Measurements from ENCODE around the gene APLP1.
"Not testable (repeated sequence)": the region's sequence is repeated elsewhere in the genome, so short reads cannot be mapped to it uniquely, and the experiment has no call there.

Gene APLP1

DNA sequence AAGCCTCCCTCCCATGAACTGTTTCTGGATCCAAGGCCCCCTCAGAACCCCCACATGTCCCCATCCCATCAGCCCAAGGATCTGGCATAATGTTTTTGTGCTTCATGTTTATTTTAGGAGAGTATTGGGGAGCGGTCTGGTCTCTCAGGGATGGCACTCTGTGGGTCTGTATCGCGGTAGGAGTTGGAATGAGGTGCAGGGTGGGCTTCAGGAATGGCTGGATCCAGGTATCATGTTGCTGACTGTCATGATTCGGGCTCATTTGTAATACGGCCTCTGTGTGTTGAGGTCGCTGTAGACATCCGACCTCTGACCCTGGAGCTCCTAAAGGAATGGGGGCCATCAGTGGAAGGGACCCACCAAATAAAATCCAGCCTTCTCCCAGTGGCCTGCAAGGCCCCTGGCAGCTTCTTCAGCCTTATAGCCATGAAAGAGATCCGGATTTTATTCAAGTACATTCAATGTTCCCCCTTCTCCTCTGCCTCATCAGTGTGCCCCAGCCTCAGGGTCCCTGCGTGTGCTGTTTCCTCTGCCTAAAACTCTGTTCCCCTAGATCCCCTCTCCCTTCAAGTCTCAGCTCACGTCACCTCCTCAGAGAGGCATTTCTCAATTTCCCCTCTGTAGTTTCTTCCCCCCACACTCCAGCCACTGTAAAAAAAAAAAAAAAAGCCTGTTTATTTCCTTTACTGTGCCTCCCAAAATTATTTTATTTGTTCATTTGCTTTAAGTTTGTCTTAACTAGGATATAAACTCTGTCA, 36.1 kb downstream of the APLP1 start:
- no peak for DNase-seq (ENCODE audit: low read depth in 2 of 2)

DNA sequence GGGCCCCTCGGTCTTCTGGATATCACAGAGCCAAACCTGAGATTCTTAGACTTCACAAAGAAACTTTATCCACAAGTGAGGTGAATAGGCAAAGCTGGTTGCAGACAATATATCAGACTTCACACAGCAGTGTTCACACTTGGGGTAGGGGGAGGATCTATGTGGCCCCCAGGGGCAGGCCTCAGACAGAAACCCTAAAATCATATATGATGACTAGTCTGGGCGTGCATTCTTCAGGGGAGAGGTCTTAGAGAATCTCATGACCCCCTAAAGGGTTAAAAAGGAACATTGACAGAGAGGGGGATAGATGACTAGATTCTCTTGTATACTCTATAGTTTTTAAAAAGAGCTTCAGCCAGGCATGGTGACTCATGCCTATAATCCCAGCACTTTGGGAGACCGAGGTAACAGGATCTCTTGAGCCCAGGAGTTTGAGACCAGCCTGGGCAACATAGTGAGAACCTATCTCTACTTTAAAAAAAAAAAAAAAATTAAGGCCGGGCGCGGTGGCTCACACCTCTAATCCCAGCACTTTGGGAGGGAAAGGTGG, 36.9 kb downstream of the APLP1 start:
- no peak for DNase-seq (ENCODE audit: low read depth in 2 of 2)

DNA sequence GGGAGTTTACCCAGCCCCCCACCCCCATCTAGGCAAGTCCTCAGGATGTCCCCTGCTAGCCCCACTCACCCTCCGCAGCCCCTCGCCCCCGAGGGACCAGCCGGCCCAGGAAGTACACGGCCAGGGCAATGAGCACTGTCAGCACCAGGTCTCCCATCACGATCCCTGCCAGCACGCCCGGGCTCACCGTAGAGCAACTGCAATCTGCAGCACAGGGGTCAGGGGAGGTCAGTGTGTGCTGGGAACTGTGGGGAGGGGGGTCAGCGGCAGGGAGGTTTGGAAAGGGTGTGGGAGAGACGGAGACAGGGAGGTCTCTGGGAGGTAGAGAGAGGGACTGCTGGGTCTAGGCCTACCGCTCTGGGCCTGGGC, 39.0 kb downstream of the APLP1 start:
- no peak for DNase-seq (ENCODE audit: low read depth in 2 of 2)

GRCh38 chr19:35908010-35908441, 39.7 kb downstream of the APLP1 start, which contains the start of gene TYROBP:
TYROBP (minus strand) TSS chr19:35908295; CDS start chr19:35908228, 67 bp downstream.
- no peak for DNase-seq (ENCODE audit: low read depth in 2 of 2)

DNA sequence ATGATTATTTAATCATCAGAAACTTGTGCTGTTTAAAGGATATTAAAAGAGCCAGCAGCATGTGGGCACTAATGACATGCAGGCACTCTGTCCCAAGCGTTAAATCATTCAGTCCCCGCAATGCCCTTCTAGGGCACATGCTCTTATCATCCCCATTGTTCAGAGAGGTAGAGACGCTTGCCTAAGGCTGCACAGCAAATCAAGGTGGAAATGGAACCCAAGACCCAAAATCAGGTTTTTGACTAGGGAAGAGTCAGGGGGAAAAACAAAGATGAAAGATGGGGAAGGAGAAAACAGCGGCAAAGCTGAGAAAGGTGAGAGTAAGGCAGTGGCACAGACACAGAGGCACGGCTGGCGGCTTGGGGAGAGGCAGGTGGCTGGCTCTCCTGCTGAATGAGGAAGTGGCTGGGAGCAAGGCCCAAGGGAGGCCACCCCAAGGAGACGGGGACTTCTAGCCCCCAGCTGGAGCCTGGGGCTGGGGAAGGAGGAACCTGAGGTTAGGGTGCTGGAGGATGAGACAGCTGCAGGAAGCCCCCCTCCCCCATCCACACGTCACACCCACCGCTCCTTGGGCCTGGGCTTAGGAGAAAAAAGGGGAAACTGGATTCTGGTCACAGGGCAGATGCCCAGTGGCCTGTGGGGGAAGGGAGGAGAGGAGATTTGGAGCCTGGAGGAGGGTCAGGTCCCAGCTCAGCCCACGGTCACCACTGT, 40.8 kb downstream of the APLP1 start:
- no peak for DNase-seq (ENCODE audit: low read depth in 2 of 2)

DNA sequence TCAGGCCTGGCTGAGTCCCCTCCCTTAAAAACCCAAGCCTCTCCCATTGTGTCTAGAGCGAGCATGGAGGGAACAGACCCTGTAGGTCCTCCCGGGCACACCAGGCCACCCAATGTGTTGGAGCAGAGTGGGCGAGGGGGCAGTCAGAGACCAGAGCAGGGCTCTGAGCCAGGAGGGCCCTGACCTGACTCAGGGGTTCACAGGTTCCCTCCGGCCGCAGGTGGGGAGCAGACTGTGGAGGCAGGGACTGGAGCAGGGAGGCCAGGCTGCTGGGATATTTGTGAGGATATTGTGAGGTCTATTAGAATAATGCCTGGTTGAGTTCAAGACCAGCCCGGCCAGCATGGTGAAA, 41.3 kb downstream of the APLP1 start:
- no peak for DNase-seq (ENCODE audit: low read depth in 2 of 2)

GRCh38 chr19:35910355-35910754, 42.0 kb downstream of the APLP1 start:
- DNase-seq (ENCODE audit: low read depth in 2 of 2): not testable (repeated sequence)

GRCh38 chr19:35911173-35911572, 42.8 kb downstream of the APLP1 start:
- DNase-seq (ENCODE audit: low read depth in 2 of 2): no peak

GRCh38 chr19:35911790-35912189, 43.4 kb downstream of the APLP1 start:
- DNase-seq (ENCODE audit: low read depth in 2 of 2): no peak

DNA sequence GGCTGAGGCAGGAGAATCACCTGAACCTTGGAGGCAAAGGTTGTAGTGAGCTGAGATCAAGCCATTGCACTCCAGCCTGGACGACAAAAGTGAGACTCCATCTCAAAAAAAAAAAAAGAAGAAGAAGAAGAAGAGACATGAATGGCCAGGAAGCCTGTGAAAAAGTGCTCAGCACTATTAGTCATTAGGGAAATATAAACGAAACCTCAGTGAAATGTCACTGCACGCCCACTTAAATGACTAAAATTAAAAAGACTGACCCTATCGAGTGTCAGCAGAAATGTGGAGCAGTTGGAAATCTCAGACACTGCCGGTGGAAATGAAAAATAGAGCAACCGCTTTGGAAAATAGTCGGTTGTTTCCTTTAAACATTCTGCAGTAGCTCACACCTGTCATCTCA, 45.2 kb downstream of the APLP1 start:
- no peak for DNase-seq (ENCODE audit: low read depth in 2 of 2)

DNA sequence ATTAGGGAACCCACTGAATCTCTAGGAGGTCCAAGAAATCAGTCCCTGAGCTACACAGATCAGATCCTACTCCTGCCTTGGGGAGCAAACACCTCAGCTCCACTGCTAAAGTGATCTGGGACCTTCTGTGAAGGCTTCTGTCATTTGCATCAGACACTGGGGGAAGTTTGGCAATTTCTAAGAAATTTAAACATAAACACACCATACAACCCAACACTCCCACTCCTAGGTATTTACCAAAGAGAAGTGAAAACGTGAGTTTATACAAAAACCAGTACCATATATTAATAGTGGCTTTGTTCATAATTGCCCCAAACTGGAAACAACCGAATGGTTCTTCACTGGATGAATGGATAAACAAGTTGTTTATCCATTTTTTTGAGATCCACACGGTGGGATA, 47.1 kb downstream of the APLP1 start:
- no peak for DNase-seq (ENCODE audit: low read depth in 2 of 2)

DNA sequence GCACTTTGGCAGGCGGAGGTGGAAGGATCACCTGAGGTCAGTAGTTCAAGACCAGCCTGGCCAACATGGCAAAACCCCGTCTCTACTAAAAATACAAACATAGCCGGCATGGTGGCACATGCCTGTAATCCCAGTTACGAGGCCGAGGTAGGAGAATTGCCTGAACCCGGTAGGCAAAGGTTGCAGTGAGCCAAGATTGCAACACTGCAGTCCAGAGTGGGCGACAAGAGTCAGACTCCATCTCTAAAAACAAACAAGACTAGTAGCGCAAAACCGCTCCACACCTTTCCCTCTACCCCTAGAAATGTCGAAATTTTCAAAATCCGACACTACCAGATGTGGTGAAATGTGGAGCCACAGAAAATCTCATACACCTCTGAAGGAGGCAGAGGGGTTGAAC, 50.9 kb downstream of the APLP1 start:
- DNase-seq (ENCODE audit: low read depth in 2 of 2): no peak

DNA sequence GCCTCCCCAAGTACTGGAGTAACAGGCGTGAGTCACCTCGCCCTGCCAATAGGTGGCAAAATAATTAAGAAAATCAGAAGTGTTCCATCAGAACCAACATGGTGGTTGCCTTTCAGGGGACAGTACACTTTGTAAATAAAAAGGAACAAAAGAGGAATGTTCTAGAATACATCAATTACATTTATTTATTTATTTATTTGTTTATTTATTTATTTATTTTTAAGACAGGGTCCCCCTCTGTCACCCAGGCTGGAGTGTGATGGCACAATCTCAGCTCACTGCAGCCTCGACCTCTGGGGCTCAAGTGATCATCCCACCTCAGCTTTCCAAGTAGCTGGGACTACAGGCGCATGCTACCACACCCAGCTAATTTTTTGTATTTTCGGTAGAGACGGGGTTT, 52.6 kb downstream of the APLP1 start:
- DNase-seq (ENCODE audit: low read depth in 2 of 2): no peak

- no peak for DNase-seq (ENCODE audit: low read depth in 2 of 2)
Observed at GRCh38 chr19:35925501-35925900, 57.1 kb downstream of the APLP1 start.

GRCh38 chr19:35928507-35928906, 60.1 kb downstream of the APLP1 start:
- DNase-seq (ENCODE audit: low read depth in 2 of 2): no peak

All from stimulated activated CD8-positive, alpha-beta memory T cell treated with anti-CD3 and anti-CD28 coated beads, Interleukin-15, amount 100 ng/mL, for 4 hours (primary cell).